Measurements from ENCODE around the gene KLHL42. TPM values are rescaled to one million over a fixed set of nuclear protein-coding genes. Genes with fewer than 3 reads are reported as not detected.
"Not testable (repeated sequence)": the region's sequence is repeated elsewhere in the genome, so short reads cannot be mapped to it uniquely, and the experiment has no call there.

The KLHL42 gene
- total RNA-seq, 2 experiments from 2014 or later: 12.8 to 13.2 TPM

GRCh38 chr12:27844366-27845090 is 64.5 kb downstream of the KLHL42 start:
- ATAC-seq (ENCODE audit: poor library complexity) (no peak), DNase-seq (no peak)
- CTCF ChIA-PET: no interaction called here
- no peak overlapping the region for H3K4me3 ChIP-seq (ENCODE audit: low read length)
- H3K27me3 ChIP-seq (ENCODE audit: control insufficient read depth in 1 of 2, insufficient read depth in 2 of 2, low read length in 2 of 2): no peaks in the 10 kb centered on the region
- H3K4me3 Mint-ChIP-seq: no peak overlapping the region
- intact Hi-C loops (cut with DNase I, micrococcal nuclease): no loop called here
- H3K36me3 Mint-ChIP-seq (ENCODE audit: low read depth): no peaks in the 10 kb centered on the region
- H3K4me1 ChIP-seq (ENCODE audit: insufficient read depth, low read length): no peaks in the 10 kb centered on the region
- H3K9me3 ChIP-seq (ENCODE audit: control insufficient read depth in 1 of 2, insufficient read depth in 1 of 2, low read length in 2 of 2): no peaks in the 10 kb centered on the region
- no peak overlapping the region for H3K27ac Mint-ChIP-seq
- peaks cover 10% of the 10 kb centered on the region for H3K27me3 Mint-ChIP-seq
- H3K36me3 ChIP-seq (ENCODE audit: insufficient read depth, low read length): no peaks in the 10 kb centered on the region
- no peak overlapping the region for H3K27ac ChIP-seq (ENCODE audit: low read depth in 1 of 2, low read length in 2 of 2)
- POLR2A ChIA-PET: no interaction called here
- no peaks in the 10 kb centered on the region for H3K4me1 Mint-ChIP-seq (ENCODE audit: low read depth)
- peaks cover 4% of the 10 kb centered on the region for H3K9me3 Mint-ChIP-seq
- TF ChIP-seq CTCF (IDR thresholded peaks at IDR 0.05): no peak

DNA sequence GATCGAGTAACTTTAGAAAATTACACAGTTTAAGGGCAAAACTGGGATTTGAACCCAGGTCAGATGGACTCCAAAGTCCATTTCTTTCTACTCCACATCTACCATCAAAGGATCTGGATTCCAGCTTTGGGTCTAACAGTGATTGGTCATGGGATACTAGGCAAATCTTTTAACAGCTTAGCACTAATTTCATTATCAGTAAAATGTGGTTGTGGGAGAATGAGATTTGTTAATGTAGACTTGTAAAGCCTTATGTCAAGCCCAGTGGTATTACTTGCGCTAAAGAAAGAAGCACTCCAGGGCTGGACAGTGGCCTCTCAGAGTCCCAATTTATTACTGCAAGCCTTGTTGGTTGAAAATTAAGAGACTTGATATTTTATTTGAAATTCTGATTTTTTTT is 65.2 kb downstream of the KLHL42 start:
- H3K9me3 Mint-ChIP-seq: peaks cover 4% of the 10 kb centered on the region
- H3K27ac ChIP-seq (ENCODE audit: low read depth in 1 of 2, low read length in 2 of 2): no peak overlapping the region
- CTCF ChIA-PET: no interaction called here
- no peak overlapping the region for H3K27ac Mint-ChIP-seq
- no peaks in the 10 kb centered on the region for H3K9me3 ChIP-seq (ENCODE audit: control insufficient read depth in 1 of 2, insufficient read depth in 1 of 2, low read length in 2 of 2)
- intact Hi-C loops (cut with DNase I, micrococcal nuclease): no loop called here
- DNase-seq (no peak), ATAC-seq (ENCODE audit: poor library complexity) (no peak)
- H3K4me3 Mint-ChIP-seq: no peak overlapping the region
- no peak overlapping the region for H3K4me3 ChIP-seq (ENCODE audit: low read length)
- no peaks in the 10 kb centered on the region for H3K36me3 ChIP-seq (ENCODE audit: insufficient read depth, low read length)
- H3K4me1 Mint-ChIP-seq (ENCODE audit: low read depth): no peaks in the 10 kb centered on the region
- TF ChIP-seq CTCF (IDR thresholded peaks at IDR 0.05): no peak
- H3K36me3 Mint-ChIP-seq (ENCODE audit: low read depth): no peaks in the 10 kb centered on the region
- no peaks in the 10 kb centered on the region for H3K4me1 ChIP-seq (ENCODE audit: insufficient read depth, low read length)
- no peaks in the 10 kb centered on the region for H3K27me3 ChIP-seq (ENCODE audit: control insufficient read depth in 1 of 2, insufficient read depth in 2 of 2, low read length in 2 of 2)
- POLR2A ChIA-PET: interaction anchor here (0.6 kb wide), 1 partner anchor 27 kb away, joined by 3 read pairs; no protein-coding TSS in a partner anchor
- peaks cover 10% of the 10 kb centered on the region for H3K27me3 Mint-ChIP-seq

GRCh38 chr12:27845706-27846105 is 65.7 kb downstream of the KLHL42 start:
- CTCF ChIA-PET, DNase-seq: not testable (repeated sequence)

GRCh38 chr12:27847293-27847692 is 67.3 kb downstream of the KLHL42 start:
- H3K4me3 ChIP-seq (ENCODE audit: low read length); H3K9me3 ChIP-seq (ENCODE audit: control insufficient read depth in 1 of 2, insufficient read depth in 1 of 2, low read length in 2 of 2); DNase-seq; H3K9me3 Mint-ChIP-seq; H3K4me1 ChIP-seq (ENCODE audit: insufficient read depth, low read length); H3K4me3 Mint-ChIP-seq; H3K36me3 Mint-ChIP-seq (ENCODE audit: low read depth); H3K27me3 ChIP-seq (ENCODE audit: control insufficient read depth in 1 of 2, insufficient read depth in 2 of 2, low read length in 2 of 2); POLR2A ChIA-PET; H3K27ac Mint-ChIP-seq; CTCF ChIA-PET; ATAC-seq (ENCODE audit: poor library complexity); H3K27ac ChIP-seq (ENCODE audit: low read depth in 1 of 2, low read length in 2 of 2); H3K36me3 ChIP-seq (ENCODE audit: insufficient read depth, low read length); H3K4me1 Mint-ChIP-seq (ENCODE audit: low read depth); intact Hi-C loops (cut with DNase I, micrococcal nuclease): not testable (repeated sequence)
- peaks cover 10% of the 10 kb centered on the region for H3K27me3 Mint-ChIP-seq

More at GRCh38 chr12:27845706-27846105, 65.7 kb downstream of the KLHL42 start:
- ATAC-seq (ENCODE audit: poor library complexity); intact Hi-C loops (cut with DNase I, micrococcal nuclease); H3K27me3 ChIP-seq (ENCODE audit: control insufficient read depth in 1 of 2, insufficient read depth in 2 of 2, low read length in 2 of 2); H3K4me3 ChIP-seq (ENCODE audit: low read length); H3K9me3 ChIP-seq (ENCODE audit: control insufficient read depth in 1 of 2, insufficient read depth in 1 of 2, low read length in 2 of 2); H3K4me1 ChIP-seq (ENCODE audit: insufficient read depth, low read length); H3K36me3 ChIP-seq (ENCODE audit: insufficient read depth, low read length); H3K4me1 Mint-ChIP-seq (ENCODE audit: low read depth); H3K36me3 Mint-ChIP-seq (ENCODE audit: low read depth); H3K9me3 Mint-ChIP-seq; H3K27ac Mint-ChIP-seq; H3K4me3 Mint-ChIP-seq; H3K27ac ChIP-seq (ENCODE audit: low read depth in 1 of 2, low read length in 2 of 2): not testable (repeated sequence)
- POLR2A ChIA-PET: interaction anchor here (0.6 kb wide), 1 partner anchor 27 kb away, joined by 3 read pairs; no protein-coding TSS in a partner anchor
- H3K27me3 Mint-ChIP-seq: peaks cover 10% of the 10 kb centered on the region
